Measurements from ENCODE around the gene AEBP2.
"Not testable (repeated sequence)": the region's sequence is repeated elsewhere in the genome, so short reads cannot be mapped to it uniquely, and the experiment has no call there.

The AEBP2 gene

GRCh38 chr12:19421503-19422282 lies 17.6 kb upstream of the AEBP2 start:
- DNase-seq (ENCODE audit: low read depth in 1 of 2, low spot score in 1 of 2): no peak

- no peak for DNase-seq (ENCODE audit: low read depth in 1 of 2, low spot score in 1 of 2)
These were observed 15.9 kb upstream of the AEBP2 start for GRCh38 chr12:19423166-19423930.

GRCh38 chr12:19428246-19428645 lies 11.0 kb upstream of the AEBP2 start:
- no peak for DNase-seq (ENCODE audit: low read depth in 1 of 2, low spot score in 1 of 2)

GRCh38 chr12:19429491-19429890 lies 9.8 kb upstream of the AEBP2 start:
- not testable (repeated sequence) for DNase-seq (ENCODE audit: low read depth in 1 of 2, low spot score in 1 of 2)

GRCh38 chr12:19430988-19431387 lies 8.3 kb upstream of the AEBP2 start:
- DNase-seq (ENCODE audit: low read depth in 1 of 2, low spot score in 1 of 2): no peak

- DNase-seq (ENCODE audit: low read depth in 1 of 2, low spot score in 1 of 2): no peak
These were observed 7.6 kb upstream of the AEBP2 start for GRCh38 chr12:19431407-19432308.

GRCh38 chr12:19432309-19433170 lies 6.8 kb upstream of the AEBP2 start:
- DNase-seq (ENCODE audit: low read depth in 1 of 2, low spot score in 1 of 2): no peak

GRCh38 chr12:19434538-19434937 lies 4.8 kb upstream of the AEBP2 start:
- DNase-seq (ENCODE audit: low read depth in 1 of 2, low spot score in 1 of 2): no peak

- no peak for DNase-seq (ENCODE audit: low read depth in 1 of 2, low spot score in 1 of 2)
These were observed 3.3 kb upstream of the AEBP2 start for GRCh38 chr12:19435831-19436497.

- DNase-seq (ENCODE audit: low read depth in 1 of 2, low spot score in 1 of 2): no peak
These were observed 2.4 kb upstream of the AEBP2 start for GRCh38 chr12:19436931-19437330.

- no peak for DNase-seq (ENCODE audit: low read depth in 1 of 2, low spot score in 1 of 2)
These were observed 1.3 kb upstream of the AEBP2 start for GRCh38 chr12:19437996-19438395.

GRCh38 chr12:19440019-19440858 lies 947 bp downstream of the AEBP2 start:
- DNase-seq (ENCODE audit: low read depth in 1 of 2, low spot score in 1 of 2): peak; percentile 19 to 38

- DNase-seq (ENCODE audit: low read depth in 1 of 2, low spot score in 1 of 2): no peak
These were observed 1.6 kb downstream of the AEBP2 start for GRCh38 chr12:19440916-19441315.

GRCh38 chr12:19443585-19443984 lies 4.3 kb downstream of the AEBP2 start:
- DNase-seq (ENCODE audit: low read depth in 1 of 2, low spot score in 1 of 2): no peak

- no peak for DNase-seq (ENCODE audit: low read depth in 1 of 2, low spot score in 1 of 2)
These were observed 4.8 kb downstream of the AEBP2 start for GRCh38 chr12:19444097-19444496.

- DNase-seq (ENCODE audit: low read depth in 1 of 2, low spot score in 1 of 2): no peak
These were observed 8.1 kb downstream of the AEBP2 start for GRCh38 chr12:19447386-19447785.

GRCh38 chr12:19449814-19450213 lies 10.5 kb downstream of the AEBP2 start:
- no peak for DNase-seq (ENCODE audit: low read depth in 1 of 2, low spot score in 1 of 2)

- DNase-seq (ENCODE audit: low read depth in 1 of 2, low spot score in 1 of 2): no peak
These were observed 11.1 kb downstream of the AEBP2 start for GRCh38 chr12:19450362-19450761.

GRCh38 chr12:19451196-19451595 lies 11.9 kb downstream of the AEBP2 start:
- no peak for DNase-seq (ENCODE audit: low read depth in 1 of 2, low spot score in 1 of 2)
